Suppressor macrophage treated with lipopolysaccharide for 1 hour (primary cell): ENCODE measurements around the gene CUX1.

Experiments
- DNase-seq, 3 donors: peaks; one replicate each; pipeline ENCODE4 v3.0.0-alpha.2; 2020 to 2022

CUX1 gene

DNA sequence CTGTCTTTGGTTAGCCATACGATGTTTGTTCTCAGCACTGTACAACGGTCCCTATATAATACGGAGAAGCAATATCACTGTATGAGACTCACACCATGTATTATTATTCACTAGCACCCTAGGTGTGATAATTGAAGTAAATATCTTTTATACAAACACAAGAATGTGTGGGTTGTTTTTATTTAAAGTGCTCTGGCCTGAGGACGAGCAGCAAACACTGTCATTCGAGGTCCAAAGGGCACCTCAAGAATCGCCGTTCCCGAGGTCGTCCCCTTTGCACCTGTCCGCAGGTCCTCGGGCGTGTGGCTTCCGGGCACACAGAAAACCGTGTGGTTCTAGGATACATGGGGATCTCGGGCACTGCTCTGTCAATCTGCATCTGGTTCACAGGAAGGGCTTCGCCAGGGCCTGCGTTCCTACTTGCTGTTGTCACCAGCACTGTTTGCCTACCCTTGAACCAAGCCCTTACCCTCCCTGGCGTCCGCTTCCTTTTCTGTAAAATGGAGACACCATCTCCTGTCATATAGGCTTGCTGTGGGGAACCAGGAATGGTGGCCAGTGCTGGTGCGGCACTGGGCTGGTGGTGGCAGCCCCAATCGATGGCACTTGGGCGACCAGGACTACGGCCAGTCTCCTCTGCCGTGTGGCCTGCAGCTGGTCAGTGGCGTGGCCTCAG lies 440.8 kb downstream of the CUX1 start:
- DNase-seq = no peak

DNA sequence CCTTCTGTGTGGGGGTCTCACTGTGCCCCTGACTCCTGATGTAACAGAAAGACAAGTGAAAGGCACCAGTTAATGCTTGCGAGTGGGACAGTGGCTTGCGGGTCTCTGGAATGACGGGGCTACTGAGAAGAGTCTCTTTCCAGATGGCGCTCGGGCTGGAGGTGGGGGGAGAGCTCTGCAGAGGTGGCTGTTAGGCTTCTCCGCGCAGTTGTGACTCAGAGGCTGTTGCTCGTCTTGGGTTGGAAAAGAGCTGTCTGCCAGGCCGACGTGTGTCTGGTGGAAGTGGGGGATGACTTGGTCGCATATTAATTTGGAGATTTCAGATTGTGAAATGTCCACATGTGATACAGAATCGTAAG lies 441.3 kb downstream of the CUX1 start:
- no peak for DNase-seq

DNA sequence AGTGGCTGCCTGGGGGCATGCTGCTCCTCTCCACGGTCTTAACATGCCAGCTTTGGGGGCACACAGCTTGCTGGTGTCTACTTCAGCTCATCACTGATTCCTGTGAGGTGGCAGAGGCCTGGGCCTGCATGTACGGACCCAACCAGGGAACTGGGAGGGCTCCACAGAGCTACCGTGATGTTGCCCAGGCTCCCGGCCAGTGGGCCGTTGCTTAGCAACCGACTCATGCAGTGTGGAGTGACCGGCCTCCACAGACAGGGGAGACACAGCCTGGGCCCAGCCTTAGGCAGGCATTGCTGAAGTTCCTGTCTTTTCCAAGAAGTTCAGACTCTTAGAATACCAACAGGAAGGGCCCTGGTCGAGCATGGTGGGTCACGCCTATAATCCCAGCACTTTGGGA lies 443.4 kb downstream of the CUX1 start:
- no peak for DNase-seq

- no peak for DNase-seq
Measured at GRCh38 chr7:102261451-102261850, 444.0 kb downstream of the CUX1 start.

GRCh38 chr7:102262546-102262945 lies 445.1 kb downstream of the CUX1 start:
- DNase-seq = no peak

GRCh38 chr7:102264367-102264891 lies 447.0 kb downstream of the CUX1 start:
- DNase-seq = peak; percentile 69 to 74 (median 69)

DNA sequence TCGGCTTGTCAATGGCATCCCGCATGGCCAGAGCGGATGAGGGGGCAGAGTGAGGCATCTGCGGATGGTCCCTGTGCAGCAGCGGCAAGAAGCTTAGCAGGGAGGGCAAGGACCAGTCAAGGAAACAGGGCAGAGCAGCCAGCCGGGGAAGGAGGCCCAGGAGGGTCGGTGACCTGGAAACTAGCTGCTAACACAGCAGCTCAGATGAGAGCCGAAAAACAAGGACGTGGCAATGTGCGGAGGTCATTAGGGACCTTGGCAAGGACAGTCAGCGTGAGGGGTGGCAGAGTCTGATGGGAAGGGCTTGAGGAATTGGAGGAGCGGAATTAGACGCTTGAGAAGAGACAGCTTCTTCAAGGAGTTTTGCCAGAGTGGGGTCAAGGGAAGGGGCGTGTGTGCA lies 449.1 kb downstream of the CUX1 start:
- no peak for DNase-seq

DNA sequence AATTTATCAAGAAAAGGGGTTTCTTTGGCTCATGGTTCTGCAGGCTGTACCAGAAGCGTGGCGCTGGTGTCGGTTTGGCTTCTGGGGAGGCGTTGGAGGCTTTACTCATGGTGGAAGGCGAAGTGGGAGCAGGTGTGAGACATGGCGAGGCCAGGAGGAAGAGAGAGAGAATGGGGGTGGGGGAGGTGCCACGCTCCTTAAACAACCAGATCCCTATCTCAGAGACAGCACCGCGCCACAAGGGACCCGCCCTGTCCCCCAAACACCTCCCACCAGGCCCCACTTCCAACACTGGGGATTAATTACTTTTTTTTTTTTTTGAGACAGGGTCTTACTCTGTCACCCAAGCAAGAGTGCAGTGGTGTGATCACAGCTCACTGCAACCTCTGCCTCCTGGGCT lies 451.2 kb downstream of the CUX1 start:
- DNase-seq = no peak

DNA sequence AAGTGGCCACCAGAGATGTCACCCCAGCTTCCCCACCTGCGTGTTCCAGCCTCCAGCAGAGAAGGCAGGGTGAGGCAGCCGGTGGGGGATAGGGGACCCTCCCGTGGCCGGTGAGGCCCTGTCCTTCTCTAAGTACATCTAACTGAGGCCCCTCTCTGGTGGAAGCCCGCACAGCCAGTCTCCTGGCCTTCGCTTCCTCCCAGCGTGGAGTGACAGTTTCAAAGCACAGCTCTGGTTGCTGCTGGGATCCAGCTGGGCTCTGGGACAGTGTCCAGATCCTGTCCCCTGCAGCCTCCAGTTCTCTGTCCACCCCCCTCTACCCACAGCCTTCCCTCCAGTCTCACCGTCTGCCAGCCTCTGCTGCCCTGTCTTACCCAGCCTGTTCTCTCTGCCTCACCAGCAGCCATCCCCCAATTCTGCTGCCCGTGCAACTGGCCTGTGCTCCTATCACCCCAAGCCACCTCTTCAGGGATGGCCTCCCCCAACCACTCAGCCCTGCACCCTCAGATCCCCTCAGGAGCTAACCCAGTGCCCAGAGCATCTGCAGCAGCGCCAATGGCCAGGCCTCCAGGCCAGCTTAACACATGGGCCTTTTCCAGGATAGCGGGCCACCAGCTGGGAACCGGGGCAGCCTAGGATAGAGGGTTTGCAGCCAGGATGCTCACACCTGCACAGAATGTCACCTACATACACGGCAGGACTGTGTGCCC lies 452.9 kb downstream of the CUX1 start:
- no peak for DNase-seq

- no peak for DNase-seq
Measured at GRCh38 chr7:102271158-102271798, 453.9 kb downstream of the CUX1 start.

DNA sequence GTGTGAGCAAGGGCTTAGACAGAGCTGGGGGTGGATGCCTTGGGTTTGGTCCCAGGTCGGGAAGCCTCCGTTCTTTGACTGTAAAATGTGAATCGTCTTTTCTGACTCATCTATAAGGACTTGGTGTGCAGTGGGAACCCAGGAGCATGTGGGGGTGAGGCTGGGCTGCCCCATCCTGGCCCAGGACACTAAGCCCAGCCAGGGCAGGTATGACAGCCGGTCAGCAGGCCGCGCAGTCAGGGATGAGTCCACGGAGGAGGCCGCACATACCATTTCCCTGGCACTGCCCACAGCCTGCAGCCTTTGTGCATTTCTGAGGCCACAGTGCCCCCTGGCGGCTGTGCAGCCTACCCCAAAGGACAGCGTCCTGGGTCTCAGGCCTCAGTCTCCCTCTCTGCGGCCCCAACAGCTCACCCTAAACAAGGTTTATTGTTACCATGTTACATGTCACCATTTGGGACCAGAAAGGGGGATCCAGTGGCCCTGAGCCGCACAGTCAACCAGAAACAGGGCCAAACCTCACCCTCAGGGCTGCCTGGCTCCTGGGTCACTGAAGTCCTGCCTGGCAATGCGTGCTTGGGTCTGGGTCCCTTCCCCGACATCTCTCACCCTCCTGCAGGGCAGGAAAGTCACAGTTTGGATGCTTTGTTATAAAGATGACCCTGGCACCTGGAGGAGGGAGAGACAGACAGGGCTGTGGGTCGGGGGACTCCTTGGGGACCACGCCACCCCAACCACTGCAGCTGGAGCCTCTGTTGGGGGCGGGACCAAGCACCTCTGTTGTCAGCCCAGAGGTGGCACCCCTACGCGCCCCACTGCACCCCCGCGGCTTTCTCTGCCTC lies 454.9 kb downstream of the CUX1 start:
- peak; percentile 75 to 90 (median 84) for DNase-seq

DNA sequence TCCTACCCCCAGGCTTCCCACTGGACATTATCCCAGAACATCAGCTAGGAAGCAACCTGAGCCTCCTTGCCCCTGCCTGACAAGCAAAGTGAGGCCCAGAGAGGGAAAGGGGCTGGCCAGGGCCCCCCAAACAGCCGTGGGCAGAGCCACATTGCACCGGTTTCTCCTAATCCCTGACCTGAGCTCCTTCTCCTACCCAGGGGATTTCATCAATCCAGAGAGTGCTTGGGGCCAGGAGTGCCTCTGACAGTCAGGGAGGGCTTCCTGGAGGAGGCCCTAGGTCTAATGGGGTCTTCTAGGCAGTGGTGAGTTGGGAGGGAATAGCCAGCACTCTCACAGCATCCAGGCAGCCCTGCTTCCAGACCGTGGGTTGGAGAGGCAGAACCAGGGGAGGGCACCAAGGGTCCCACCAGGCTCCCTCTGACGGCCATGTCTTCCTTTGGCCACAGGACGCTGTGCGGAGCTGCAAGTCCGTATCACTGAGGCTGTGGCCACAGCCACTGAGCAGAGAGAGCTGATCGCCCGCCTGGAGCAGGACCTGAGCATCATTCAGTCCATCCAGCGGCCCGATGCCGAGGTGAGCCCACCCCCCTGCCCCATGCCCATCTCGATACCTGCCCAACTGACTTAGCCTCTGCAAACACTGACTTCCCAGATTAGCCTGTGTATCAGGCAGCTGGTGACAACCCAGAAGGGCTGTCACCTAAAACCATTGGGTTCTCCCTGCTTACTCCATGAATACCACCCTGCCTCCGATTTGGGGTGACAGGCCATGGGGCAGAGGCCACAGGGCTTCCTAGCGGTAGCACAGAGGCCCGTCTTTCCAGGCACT lies 455.7 kb downstream of the CUX1 start:
- no peak for DNase-seq

- no peak for DNase-seq
Measured at GRCh38 chr7:102273749-102274712, 456.6 kb downstream of the CUX1 start.

DNA sequence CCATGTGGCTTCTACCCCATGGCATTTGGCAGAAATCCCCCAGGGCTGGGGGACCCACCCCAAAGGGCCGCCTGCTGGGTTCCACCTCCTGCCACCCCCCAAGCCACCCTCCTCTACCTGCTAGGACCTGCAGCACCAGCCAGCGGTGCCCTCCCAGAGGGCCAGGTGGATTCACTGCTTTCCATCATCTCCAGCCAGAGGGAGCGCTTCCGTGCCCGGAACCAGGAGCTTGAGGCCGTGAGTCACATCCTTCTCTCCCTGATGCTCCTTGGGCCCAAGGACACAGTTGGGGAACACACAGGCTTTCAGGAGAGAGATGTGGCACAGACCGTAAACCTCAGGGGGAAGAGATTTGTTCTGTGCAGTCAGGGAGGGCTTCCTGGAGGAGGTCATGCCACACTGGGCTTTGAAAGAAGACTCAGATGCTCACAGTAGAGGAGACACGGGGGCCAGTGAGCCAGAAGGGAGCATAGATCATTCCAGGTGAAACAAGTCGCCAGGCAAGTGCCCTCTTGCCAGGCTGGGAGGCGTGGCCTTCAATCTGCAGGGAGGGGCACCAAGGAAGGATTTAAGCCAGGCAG lies 457.8 kb downstream of the CUX1 start:
- DNase-seq = no peak

DNA sequence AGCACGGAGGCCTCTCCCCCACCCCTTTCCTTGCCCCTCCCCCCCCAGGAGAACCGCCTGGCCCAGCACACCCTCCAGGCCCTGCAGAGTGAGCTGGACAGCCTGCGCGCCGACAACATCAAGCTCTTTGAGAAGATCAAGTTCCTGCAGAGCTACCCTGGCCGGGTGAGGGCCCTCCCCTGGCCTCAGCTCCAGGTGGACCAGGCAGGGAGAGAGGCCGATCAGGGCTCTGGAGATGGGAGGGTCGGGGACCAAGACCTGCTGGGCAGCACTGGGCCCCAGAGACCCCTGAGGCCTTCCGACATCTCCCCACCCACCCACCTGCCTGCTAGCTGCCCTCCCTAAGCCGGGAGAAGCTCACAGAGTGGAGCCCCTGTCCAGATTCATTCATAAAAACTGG lies 460.5 kb downstream of the CUX1 start:
- DNase-seq = no peak

GRCh38 chr7:102279537-102280400 lies 462.3 kb downstream of the CUX1 start:
- peak; percentile 58 to 74 (median 73) for DNase-seq

DNA sequence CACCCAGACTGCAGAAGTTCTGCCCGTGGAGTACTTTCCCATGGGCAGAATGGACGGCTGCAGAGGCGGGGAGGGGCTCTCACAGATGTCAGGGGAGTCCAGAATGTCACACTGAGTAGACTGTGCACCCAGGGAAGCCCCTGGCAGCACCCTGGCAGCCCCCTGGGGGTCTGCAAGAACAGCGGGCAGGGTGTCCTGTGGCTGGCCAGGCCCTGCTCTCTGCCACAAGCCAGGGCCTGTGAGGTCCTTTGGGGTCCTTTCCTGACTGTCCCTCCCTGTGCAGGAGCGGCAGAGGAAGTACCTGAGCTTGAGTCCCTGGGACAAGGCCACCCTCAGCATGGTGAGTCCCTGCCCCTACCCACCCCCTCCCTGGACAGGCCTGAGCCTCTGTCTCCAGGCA lies 463.1 kb downstream of the CUX1 start:
- DNase-seq = no peak

DNA sequence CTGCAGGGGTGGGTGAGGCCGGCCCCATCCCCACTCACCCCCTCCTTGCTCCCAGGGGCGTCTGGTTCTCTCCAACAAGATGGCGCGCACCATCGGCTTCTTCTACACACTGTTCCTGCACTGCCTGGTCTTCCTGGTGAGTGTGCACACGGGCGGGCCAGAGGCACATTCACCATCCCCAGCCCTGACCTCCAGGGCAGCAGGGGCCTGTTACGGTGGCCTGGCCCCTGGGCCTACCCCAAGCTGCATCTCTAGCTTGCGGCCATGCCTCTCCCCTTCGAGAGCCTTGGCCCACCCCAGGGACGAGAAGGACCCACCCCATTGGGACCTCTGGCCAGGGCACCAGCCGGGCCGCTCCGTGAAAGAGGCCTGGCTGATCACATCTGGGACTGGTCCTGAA lies 464.4 kb downstream of the CUX1 start:
- no peak for DNase-seq
